ENCODE measurements around the gene FGF12.
A peak's percentile ranks its signal among the peaks of the same experiment; 100 is the strongest.

The FGF12 gene

DNA sequence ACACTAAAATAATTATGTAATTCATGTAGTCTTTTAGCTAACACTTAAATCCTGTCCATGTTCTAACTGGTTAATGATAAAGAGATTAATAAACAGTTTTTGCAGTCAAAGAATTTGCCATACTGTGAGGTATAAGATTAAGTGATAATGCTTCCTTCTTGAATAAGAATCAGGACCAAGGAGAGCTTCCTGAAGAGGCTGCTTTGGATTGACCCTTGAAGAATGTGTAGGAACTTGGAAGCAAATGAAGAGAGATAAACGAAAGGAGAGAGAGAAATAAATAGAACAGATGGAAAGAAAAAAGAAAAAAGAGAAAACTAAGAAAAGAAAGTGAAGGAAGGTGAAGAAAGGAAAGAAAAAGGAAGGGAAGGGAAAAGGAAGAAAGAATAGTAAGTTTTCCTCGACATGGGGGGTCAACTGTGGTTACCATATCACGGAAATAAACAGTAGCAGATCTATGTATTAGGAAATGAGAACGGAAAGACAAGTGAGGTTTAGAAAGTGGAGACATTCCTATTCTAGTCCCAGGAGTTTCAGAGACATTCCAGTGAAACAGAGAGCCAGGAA, 539.8 kb downstream of the FGF12 start:
- peak; percentile 30 for DNase-seq (ENCODE audit: low spot score)

DNA sequence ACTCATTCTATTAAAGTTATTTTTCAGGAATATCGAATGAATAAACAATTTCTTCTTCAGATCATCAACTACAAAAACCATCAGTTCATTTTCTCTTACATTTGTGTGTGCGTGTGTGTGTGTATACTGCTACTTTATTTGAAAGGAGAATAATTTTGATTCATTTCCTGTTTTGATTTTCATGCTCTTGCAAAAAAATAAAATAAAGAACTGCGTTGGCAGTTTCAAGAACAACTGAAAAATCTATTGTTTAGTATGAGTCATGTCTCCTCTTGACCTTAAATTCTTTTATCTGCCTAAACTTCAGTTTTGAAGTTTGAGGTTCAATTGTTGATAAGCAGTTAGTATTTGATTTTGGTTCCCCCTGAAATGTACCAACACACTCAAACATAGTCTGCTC, 540.8 kb downstream of the FGF12 start:
- no peak for DNase-seq (ENCODE audit: low spot score)

DNA sequence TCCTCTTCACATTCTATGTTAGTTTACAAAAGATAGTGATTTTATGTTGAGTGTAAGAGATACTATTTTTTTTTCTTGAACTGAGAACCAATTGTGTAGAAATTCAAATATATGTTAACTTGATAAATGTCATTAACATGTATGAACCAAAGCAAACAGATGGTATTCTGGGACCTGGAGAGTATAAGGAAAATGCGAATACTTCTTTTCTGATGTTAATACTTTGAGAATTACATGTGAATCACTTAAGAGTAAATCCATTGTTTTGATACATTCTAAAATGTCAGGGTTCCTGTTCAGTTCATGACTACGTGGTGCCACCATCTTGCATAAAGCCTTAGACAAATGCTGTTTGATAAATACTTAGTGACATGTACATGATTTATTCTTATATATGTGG, 541.3 kb downstream of the FGF12 start:
- no peak for DNase-seq (ENCODE audit: low spot score)

DNA sequence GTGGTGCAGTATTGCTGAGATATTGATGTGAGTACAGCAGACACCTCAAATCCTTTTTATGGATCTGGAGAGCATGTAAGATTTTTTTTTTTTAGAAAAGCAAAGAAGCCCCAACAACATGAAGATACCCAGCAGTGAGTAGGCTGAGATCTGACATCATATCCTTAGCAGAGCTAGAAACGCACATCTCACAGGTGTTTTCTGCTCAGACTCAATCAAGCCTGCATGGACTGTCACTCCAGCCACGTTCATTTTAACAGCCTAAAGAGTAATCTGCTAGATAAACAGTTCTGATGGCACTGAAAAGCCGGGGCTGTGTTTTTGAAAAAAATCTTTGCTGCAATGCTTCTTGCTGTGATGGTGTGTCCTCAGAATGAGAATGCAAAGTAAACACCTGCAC, 544.2 kb downstream of the FGF12 start:
- no peak for DNase-seq (ENCODE audit: low spot score)

GRCh38 chr3:192181151-192181550, 546.2 kb downstream of the FGF12 start:
- DNase-seq (ENCODE audit: low spot score) = no peak

GRCh38 chr3:192177383-192177782, 550.0 kb downstream of the FGF12 start:
- no peak for DNase-seq (ENCODE audit: low spot score)

- no peak for DNase-seq (ENCODE audit: low spot score)
Measured at GRCh38 chr3:192174283-192174682, 553.1 kb downstream of the FGF12 start.

- DNase-seq (ENCODE audit: low spot score) = no peak
Measured at GRCh38 chr3:192171213-192171612, 556.1 kb downstream of the FGF12 start.

DNA sequence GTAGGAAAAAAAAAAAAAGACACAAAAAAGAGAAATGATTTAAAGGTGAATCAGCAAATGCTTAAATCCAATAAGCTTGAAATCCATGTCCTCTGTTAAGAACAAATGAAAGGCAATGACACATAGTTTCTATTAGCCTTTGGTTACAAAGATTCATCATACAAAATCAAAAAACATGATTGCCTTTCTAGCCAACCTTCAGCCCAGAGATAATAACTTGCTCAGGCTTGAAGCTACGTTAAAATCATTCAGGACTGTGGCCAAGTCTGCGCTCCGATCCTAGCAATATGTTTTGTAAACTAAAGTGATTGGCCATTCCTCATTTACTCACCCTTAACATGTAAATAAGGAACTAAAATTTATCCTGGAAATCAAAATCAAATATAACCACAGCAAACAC, 556.7 kb downstream of the FGF12 start:
- no peak for DNase-seq (ENCODE audit: low spot score)

DNA sequence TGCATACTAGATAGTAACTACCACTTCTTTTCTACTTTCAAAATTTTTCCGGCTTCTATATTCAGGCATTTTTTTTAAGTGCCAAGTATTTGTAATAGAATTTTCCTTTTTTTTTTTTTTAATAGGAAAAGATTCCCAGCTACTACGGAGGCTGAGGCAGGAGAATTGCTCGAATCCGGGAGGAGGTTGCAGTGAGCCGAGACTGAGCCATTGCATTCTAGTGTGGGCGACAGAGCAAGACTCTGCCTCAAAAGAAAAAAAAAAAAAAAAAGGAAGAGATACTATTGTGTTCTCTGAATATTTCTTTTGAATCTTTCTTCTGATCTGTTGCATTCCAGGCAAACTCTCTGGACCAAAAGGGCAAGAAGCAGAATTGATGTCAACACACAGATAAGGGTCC, 557.3 kb downstream of the FGF12 start:
- DNase-seq (ENCODE audit: low spot score) = no peak

DNA sequence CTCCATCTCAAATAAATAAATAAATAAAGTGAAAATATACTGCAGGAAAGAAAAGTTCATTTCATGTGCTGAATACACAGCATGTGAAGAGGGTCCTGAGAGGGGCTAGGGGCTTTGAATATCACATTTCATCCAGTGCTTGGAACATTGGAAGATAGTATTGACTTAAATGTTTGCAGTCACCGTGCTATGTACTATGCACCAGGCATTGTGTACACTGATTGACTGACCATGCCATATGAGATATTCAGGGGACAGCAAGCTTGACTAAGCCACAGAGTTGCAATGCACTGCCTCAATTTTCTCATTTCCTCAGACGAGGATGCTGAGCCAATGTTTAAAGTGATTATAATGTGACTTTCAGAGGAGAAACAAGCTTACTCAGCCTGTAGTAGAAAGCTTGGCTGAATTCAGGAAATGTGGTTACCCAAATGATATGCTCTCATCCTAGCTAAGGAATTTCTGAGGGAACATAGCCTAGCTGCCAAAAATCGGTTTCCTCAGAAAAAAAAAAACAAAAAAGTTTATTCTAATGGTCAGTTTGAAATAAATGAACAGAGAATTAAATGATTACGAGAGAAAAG, 557.9 kb downstream of the FGF12 start:
- no peak for DNase-seq (ENCODE audit: low spot score)

- DNase-seq (ENCODE audit: low spot score) = no peak
Measured at GRCh38 chr3:192168202-192168601, 559.1 kb downstream of the FGF12 start.

DNA sequence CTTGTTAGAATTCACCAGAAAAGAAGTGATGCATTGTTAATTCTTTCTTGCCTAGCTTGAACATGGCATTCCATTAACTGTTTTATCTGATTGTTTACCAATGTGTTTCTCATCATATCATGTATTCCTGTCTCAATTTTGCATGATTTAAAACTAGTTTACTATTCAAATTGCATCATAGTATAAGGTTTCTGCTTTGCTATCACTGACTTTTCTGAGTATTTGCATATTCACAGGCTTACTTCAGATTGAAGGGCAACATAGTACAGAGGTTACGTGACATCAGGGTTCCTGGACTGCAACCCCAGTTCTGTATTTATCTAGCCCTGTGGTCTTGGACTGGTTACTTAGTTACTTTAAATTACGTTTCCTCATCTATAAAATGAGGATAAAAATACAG, 561.8 kb downstream of the FGF12 start:
- no peak for DNase-seq (ENCODE audit: low spot score)

DNA sequence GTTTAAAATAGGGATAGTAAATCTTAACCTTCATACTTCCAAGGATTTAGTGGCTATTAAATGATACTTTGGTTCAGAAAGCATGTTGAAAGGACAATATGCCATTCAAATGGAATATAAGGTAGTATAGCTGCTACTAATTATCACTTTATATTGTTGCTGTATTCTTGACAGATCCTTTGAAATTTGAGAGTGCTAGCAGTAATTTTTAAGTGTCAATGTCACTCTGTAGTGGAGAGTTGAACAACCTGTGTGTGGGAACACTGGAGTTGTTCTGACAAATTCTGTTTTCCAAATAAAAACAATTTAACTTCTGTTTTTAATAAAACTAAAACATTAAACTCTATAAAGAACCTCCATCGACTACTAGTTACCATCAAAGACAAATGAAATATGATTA, 565.7 kb downstream of the FGF12 start:
- no peak for DNase-seq (ENCODE audit: low spot score)

DNA sequence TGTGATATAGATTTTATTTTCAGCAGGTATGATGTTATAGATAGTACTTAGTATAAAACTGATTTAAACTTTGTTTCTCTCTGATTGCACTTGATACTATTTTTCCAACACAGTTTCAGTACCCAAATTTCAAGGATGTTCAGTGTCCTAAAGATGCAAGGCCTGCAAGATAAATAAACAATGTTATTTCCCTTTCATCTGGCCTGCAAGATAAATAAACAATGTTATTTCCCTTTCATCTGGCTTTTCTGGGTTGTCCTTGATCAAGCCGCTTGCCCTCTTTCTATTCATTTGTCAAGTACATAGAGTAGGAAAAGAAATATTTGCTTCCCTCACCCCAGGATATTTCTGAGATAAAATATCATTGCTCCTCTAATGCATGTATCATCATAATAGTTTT, 571.0 kb downstream of the FGF12 start:
- no peak for DNase-seq (ENCODE audit: low spot score)

- no peak for DNase-seq (ENCODE audit: low spot score)
Measured at GRCh38 chr3:192155194-192155593, 572.1 kb downstream of the FGF12 start.

- no peak for DNase-seq (ENCODE audit: low spot score)
Measured at GRCh38 chr3:192133271-192133670, 594.1 kb downstream of the FGF12 start.

DNA sequence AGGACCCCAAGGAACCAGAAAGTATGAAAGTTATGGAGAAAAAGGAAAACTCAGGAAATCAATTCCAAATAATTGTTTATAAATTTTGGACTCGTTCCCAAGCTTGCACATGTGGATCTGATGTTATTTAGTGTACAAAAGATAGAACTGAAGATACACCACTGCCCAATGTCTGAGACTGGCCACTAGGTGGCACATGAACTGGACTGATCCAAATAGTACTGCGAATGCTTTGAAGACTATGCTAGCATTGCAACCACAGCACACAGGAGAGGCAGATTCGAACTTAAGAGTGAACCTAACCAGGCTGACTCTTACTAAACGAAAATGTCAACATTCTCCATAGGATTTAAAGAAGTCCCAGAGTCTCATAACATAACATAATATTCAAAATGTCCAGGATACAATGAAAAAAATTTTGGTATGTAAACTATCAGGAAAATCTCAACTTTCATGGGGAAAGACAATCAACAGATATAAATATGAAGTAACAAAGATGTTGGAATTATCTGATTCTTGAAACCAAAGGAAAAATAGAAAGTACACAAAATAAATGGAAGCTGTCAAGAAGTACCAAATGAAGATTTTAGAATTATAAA, 596.7 kb downstream of the FGF12 start:
- peak; percentile 53 for DNase-seq (ENCODE audit: low spot score)

DNA sequence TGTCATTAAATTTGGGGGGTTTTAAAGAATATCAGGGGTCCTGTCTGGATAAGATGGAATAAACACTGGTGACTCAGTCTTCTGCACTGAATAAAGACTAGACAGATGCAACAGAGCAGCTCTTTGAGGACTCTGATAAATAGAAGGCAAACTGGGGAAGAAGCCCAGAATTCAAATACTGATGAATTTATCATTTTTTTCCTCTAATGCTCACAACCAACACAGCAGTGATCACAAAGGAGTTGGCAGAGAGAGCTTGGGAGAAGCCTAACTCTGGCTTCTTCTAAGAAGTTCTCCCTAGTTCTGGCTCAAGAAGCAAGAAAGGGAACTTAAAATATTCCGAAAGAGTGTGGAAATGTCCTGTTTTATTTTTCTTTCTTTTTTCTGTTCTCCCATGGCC, 597.8 kb downstream of the FGF12 start:
- no peak for DNase-seq (ENCODE audit: low spot score)

DNA sequence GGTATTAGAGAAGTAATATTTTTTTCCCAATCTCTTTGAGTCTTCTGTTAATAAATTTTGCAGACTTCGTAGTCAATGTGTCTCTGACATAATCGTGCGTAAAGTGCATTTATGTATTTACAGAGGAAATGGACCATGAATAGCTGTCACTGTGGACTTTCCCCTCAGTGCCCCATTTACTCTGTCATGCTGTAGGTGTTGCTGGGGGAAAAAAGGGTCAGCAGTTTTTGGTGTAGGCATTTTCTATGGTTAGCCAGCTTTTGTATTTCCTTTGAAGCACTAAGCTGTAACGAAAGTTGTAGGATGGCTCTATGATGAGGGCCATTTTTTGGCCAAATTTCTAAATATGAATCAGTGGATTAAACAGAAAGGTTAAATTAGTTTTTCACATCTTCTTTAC, 598.4 kb downstream of the FGF12 start:
- DNase-seq (ENCODE audit: low spot score) = no peak

DNA sequence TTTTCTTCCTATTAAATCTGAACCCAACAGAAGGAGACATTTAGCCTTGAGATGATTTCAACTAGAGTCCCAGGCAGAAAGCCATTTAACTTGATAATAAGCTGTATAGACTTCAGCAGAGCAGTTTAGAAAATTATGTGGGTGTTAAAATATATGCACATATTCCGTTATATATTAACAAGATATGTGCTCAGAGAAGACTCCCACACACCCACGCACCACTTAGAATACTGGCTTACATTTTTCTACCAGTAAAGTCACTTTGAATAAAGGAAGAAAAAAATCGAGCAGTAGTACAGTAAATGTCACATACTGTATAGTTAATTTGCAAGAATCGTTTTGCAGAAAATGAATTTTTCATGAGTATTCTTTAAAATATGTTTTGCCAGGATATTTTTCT, 599.3 kb downstream of the FGF12 start:
- no peak for DNase-seq (ENCODE audit: low spot score)

- no peak for DNase-seq (ENCODE audit: low spot score)
Measured at GRCh38 chr3:192122832-192123594, 604.3 kb downstream of the FGF12 start.

DNA sequence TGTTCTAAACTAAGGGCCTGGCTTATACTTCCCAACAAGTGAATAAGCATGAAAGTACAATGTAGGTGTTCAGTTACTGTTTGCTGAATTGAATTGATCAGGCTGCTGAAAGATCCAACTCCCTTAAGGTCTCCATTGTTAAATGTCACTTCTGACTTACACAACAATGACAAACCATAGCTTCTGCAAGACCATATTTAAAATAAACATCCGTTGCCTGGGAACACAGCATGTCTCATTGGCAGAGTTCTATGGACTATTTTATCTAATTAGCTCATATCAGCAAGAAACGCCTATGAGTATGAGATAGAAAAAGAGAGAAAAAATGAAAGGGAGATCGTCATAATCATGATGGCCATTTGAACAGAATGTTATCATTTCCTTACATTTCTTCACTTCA, 605.4 kb downstream of the FGF12 start:
- no peak for DNase-seq (ENCODE audit: low spot score)
